HG02970 (cell line): ENCODE results near the gene ULK3.
"Not testable (repeated sequence)": the region's sequence is repeated elsewhere in the genome, so short reads cannot be mapped to it uniquely, and the experiment has no call there.

Experiments used
- ATAC-seq: cut with Tn5 transposase; IDR thresholded peaks from one replicate; pipeline ENCODE4 v1.9.1; 2021; ENCODE audit warnings: mild to moderate bottlenecking, moderate library complexity, moderate number of reproducible peaks; ENCODE audit not compliant: unreplicated experiment, low FRiP score

Gene ULK3, protein sequence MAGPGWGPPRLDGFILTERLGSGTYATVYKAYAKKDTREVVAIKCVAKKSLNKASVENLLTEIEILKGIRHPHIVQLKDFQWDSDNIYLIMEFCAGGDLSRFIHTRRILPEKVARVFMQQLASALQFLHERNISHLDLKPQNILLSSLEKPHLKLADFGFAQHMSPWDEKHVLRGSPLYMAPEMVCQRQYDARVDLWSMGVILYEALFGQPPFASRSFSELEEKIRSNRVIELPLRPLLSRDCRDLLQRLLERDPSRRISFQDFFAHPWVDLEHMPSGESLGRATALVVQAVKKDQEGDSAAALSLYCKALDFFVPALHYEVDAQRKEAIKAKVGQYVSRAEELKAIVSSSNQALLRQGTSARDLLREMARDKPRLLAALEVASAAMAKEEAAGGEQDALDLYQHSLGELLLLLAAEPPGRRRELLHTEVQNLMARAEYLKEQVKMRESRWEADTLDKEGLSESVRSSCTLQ

GRCh38 chr15:74842581-74843444 is at the start of gene ULK3:
TSS of gene ULK3 (minus strand) at chr15:74843156. CDS start at chr15:74843105, 51 bp downstream.
- ATAC-seq, result peak; percentile 86

DNA sequence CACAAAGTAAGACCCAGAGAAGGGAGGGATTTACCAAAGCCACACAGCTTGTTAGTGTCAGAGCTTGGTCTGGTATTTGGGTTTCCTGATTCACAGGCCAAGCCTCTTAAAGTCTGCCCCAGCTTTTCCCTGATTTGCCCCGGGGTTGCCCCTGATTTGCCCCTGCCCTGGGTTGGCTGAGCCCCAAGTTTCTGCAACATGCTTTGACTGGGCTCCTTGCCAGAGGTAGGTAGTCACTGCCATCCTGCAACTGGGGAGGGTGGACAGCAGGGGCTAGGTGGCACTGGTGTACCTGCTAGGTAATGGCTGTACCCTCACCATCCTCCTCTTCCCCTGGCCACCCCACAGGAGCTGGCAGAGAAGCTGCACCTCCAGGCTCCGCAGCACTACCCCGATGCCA is 49.4 kb upstream of the ULK3 start:
- no peak for ATAC-seq

- no peak for ATAC-seq
Measured at GRCh38 chr15:74891469-74891868, 48.5 kb upstream of the ULK3 start.

- no peak for ATAC-seq
Measured at GRCh38 chr15:74890665-74890960, 47.7 kb upstream of the ULK3 start.

GRCh38 chr15:74889883-74890664 is 47.1 kb upstream of the ULK3 start, which contains the start of gene MPI:
TSS of gene MPI (plus strand) at chr15:74890042. CDS start at chr15:74890074, 32 bp downstream.
- peak; percentile 87 for ATAC-seq

DNA sequence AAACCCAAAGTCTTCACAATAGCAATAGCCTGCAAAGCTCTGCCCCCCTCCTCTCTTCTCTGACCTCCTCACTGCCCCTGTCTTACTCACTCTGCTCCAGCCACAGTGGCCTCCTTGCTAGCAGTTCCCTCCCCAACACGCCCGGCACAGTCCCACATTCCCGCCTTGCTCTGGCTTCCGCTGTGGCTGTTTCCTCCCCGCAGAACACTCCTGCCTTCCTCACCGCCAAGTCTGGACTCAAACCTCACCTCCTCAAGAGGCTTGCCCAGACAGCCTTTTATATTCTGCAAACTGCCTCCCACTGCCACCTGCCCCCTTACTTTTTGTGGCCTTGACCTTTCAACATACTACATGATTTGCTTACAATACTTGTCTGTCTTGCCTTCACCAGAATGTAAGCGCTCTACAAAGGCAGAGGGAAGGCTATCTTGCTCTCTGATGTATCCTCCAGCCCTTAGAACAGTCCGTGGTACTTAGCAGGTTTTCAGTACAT is 46.5 kb upstream of the ULK3 start:
- ATAC-seq, result peak; percentile 2

GRCh38 chr15:74888716-74889115 is 45.8 kb upstream of the ULK3 start:
- ATAC-seq, result no peak

GRCh38 chr15:74887537-74888193 is 44.7 kb upstream of the ULK3 start:
- ATAC-seq, result not testable (repeated sequence)

- ATAC-seq, result no peak
Measured at GRCh38 chr15:74885461-74885860, 42.5 kb upstream of the ULK3 start.

DNA sequence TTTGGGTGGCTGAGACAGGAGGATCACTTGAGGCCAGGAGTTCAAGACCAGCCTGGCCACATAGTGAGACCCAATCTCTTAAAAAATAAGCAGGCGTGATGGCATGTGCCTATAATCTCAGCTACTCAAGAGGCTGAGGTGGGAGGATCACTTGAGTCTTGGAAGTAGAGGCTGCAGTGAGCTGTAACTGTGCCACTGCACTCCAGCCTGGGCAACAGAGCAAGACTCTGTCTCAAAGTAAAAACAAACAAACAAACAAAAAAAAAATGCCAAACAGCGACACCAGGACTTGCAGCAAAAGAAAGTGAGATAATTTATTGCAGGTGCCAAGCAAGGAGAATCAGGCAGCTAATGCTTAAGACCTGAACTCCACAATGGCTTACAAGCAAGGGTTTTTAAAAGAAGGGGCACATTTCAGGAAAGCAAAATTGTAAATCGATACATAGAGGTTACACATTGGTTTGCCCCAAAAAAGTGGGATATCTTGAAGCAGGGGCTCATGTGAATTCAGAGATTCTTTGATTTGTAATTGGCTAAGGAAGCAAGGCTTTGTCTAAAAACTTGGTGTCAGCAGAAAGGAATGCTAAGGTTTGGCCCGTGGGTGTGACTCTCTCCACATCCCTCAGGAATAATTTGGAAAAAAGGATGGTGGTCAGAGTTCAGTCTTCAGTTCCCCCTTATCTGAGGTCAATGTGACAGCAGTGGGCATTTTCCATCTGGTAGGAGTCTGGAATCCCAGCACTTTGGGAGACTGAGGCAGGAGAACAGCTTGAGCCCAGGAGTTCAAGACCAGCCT is 41.7 kb upstream of the ULK3 start:
- no peak for ATAC-seq

- no peak for ATAC-seq
Measured at GRCh38 chr15:74882528-74882927, 39.6 kb upstream of the ULK3 start.

- no peak for ATAC-seq
Measured at GRCh38 chr15:74878273-74878672, 35.3 kb upstream of the ULK3 start.

GRCh38 chr15:74873756-74874424 is 30.9 kb upstream of the ULK3 start:
- ATAC-seq, result no peak

DNA sequence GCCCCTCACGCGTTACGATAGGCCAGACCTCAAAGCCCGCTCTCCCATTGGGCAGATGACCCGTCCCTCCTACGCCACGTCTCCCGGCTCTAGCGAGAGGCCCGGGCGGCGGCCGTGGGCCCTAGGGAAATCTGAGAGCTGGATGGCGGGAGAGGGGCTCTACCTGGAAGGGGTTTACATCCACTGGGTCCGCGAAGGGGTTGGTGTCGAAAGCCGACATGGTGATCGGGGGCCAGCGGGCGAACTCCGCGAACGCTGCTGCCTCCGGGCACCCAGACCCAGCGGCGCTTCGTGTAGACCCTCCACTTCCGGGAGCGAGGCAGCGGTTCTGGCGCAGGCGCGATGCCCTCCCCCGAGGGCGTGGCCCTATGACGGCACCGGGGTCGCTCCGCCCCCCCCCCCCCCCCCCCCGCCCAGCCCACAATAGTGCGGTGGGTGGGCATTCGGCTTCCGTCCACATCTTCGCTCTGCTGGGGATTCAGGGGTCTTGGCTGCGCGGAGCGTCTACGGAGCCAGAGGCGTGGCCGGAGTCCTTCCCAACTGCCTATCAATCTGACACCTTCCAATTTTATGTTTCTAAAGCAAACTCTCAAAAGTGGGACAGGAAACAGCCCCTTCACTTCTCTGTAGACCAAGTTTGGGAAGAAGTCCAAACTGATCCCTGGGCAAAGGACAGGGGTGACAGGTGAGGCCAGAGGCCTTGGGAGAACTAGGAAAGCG is 30.2 kb upstream of the ULK3 start, which contains the start of gene SCAMP2:
TSS of gene SCAMP2 (minus strand) at position 330 of the 720 bp plus-strand sequence. CDS start at position 220, 110 bp downstream.
- peak; percentile 73 for ATAC-seq

- no peak for ATAC-seq
Measured at GRCh38 chr15:74872702-74873035, 29.7 kb upstream of the ULK3 start.

- ATAC-seq, result no peak
Measured at GRCh38 chr15:74870436-74871215, 27.7 kb upstream of the ULK3 start.

GRCh38 chr15:74869726-74870407 is 26.9 kb upstream of the ULK3 start:
- no peak for ATAC-seq
